H9 (cell line): Measurements from ENCODE around the gene NFE2L2. TPM values are rescaled to one million over a fixed set of nuclear protein-coding genes. Genes with fewer than 3 reads are reported as not detected.

ENCODE experiments used
- DNase-seq: peaks from one replicate; pipeline ENCODE4 v3.0.0-alpha.2; 2017
- H2AFZ ChIP-seq: one replicate; pipeline ENCODE4 v1.6.1; 2013; ENCODE audit warnings: mild to moderate bottlenecking, low read length, control low read depth, moderate library complexity
- H2AK5ac ChIP-seq: 2 replicates; pipeline ENCODE4 v1.6.1; 2013; ENCODE audit warnings: low read length, control low read depth, mixed read lengths; ENCODE audit not compliant: insufficient read length
- H2BK120ac ChIP-seq: one replicate; pipeline ENCODE4 v1.6.1; 2013; ENCODE audit warnings: low read depth, mild to moderate bottlenecking, low read length, control low read depth, inconsistent platforms; ENCODE audit not compliant: poor library complexity, severe bottlenecking
- H2BK12ac ChIP-seq: 2 replicates; pipeline ENCODE4 v1.6.1; 2013; ENCODE audit warnings: low read length, control low read depth, mixed read lengths, low read depth; ENCODE audit not compliant: insufficient read length
- H2BK15ac ChIP-seq: 2 replicates; pipeline ENCODE4 v1.6.1; 2013; ENCODE audit warnings: low read depth, low read length, control low read depth
- H2BK20ac ChIP-seq: one replicate; pipeline ENCODE4 v1.6.1; 2013; ENCODE audit warnings: low read depth, mild to moderate bottlenecking, low read length, control low read depth, inconsistent platforms; ENCODE audit not compliant: poor library complexity, severe bottlenecking
- H2BK5ac ChIP-seq: 2 replicates; pipeline ENCODE4 v1.6.1; 2013; ENCODE audit warnings: low read length, control low read depth, mixed read lengths; ENCODE audit not compliant: insufficient read length
- H3K14ac ChIP-seq: 2 replicates; pipeline ENCODE4 v1.6.1; 2013; ENCODE audit warnings: low read length, control low read depth; ENCODE audit not compliant: insufficient read depth
- H3K18ac ChIP-seq: 2 replicates; pipeline ENCODE4 v1.6.1; 2013; ENCODE audit warnings: low read depth, mild to moderate bottlenecking, mixed read lengths, low read length, control low read depth; ENCODE audit not compliant: insufficient read length
- H3K23ac ChIP-seq: 2 replicates; pipeline ENCODE4 v1.6.1; 2013; ENCODE audit warnings: low read length, control low read depth, mixed read lengths, low read depth; ENCODE audit not compliant: insufficient read length
- H3K23me2 ChIP-seq: 2 replicates; pipeline ENCODE4 v1.6.1; 2013; ENCODE audit warnings: low read depth, mild to moderate bottlenecking, mixed read lengths, low read length, control low read depth; ENCODE audit not compliant: insufficient read length, poor library complexity, severe bottlenecking
- H3K27ac ChIP-seq: 2 replicates; pipeline ENCODE4 v1.5.1; 2013; ENCODE audit warnings: low read length, control low read depth, mixed read lengths, low read depth; ENCODE audit not compliant: insufficient read length
- H3K27me3 ChIP-seq: 2 replicates; pipeline ENCODE4 v1.6.1; 2013; ENCODE audit warnings: low read length, control low read depth, inconsistent platforms; ENCODE audit not compliant: insufficient read depth
- H3K4ac ChIP-seq: 2 replicates; pipeline ENCODE4 v1.6.1; 2013; ENCODE audit warnings: low read depth, mild to moderate bottlenecking, control low read depth, inconsistent platforms, low read length, moderate library complexity
- H3K4me1 ChIP-seq: 2 replicates; pipeline ENCODE4 v1.6.1; 2013; ENCODE audit warnings: low read length, control low read depth, inconsistent platforms; ENCODE audit not compliant: insufficient read depth
- H3K4me2 ChIP-seq: 2 replicates; pipeline ENCODE4 v1.6.1; 2013; ENCODE audit warnings: low read length, control low read depth, mixed read lengths; ENCODE audit not compliant: insufficient read length, insufficient read depth
- H3K56ac ChIP-seq: 2 replicates; pipeline ENCODE4 v1.6.1; 2013; ENCODE audit warnings: low read depth, mild to moderate bottlenecking, mixed read lengths, low read length, control low read depth; ENCODE audit not compliant: insufficient read length
- H3K79me1 ChIP-seq: 2 replicates; pipeline ENCODE4 v1.6.1; 2013; ENCODE audit warnings: low read depth, mild to moderate bottlenecking, moderate library complexity, low read length, control low read depth, inconsistent platforms; ENCODE audit not compliant: insufficient read depth, poor library complexity, severe bottlenecking
- H3K79me2 ChIP-seq: 2 replicates; pipeline ENCODE4 v1.6.1; 2013; ENCODE audit warnings: low read length, control low read depth, inconsistent platforms; ENCODE audit not compliant: insufficient read depth
- H3K9ac ChIP-seq: 2 replicates; pipeline ENCODE4 v1.6.1; 2013; ENCODE audit warnings: low read length, control low read depth, mixed read lengths; ENCODE audit not compliant: insufficient read length; ENCODE audit errors: extremely low read depth
- H3K9me3 ChIP-seq: one replicate; pipeline ENCODE4 v1.6.1; 2013; ENCODE audit warnings: low read depth, low read length, inconsistent platforms; ENCODE audit not compliant: control insufficient read depth
- H3T11ph ChIP-seq: one replicate; pipeline ENCODE4 v1.6.1; 2013; ENCODE audit warnings: mild to moderate bottlenecking, low read length, control low read depth, inconsistent platforms
- H4K20me1 ChIP-seq: one replicate; pipeline ENCODE4 v1.6.1; 2013; ENCODE audit not compliant: control insufficient read depth, insufficient read length, insufficient read depth
- H4K5ac ChIP-seq: 2 replicates; pipeline ENCODE4 v1.6.1; 2013; ENCODE audit warnings: low read depth, mild to moderate bottlenecking, mixed read lengths, low read length, control low read depth; ENCODE audit not compliant: insufficient read length
- H4K8ac ChIP-seq: replicated peaks from 2 replicates; pipeline ENCODE4 v1.6.1; 2013; ENCODE audit warnings: low read length, control low read depth, mixed read lengths, low read depth; ENCODE audit not compliant: insufficient read length
- H4K91ac ChIP-seq: 2 replicates; pipeline ENCODE4 v1.6.1; 2013; ENCODE audit warnings: low read depth, mild to moderate bottlenecking, moderate library complexity, mixed read lengths, low read length, control low read depth; ENCODE audit not compliant: insufficient read length
- H3K27ac Mint-ChIP-seq, 3 experiments: 2 replicates in 2 of 3; 3 replicates in 1 of 3; pipeline ENCODE4 v1.8.0; 2020 to 2021; ENCODE audit warnings: mixed read lengths in 3 of 3, mild to moderate bottlenecking in 1 of 3, moderate library complexity in 1 of 3
- H3K27me3 Mint-ChIP-seq: 2 replicates; pipeline ENCODE4 v1.8.0; 2021; ENCODE audit warnings: low read depth, mild to moderate bottlenecking, moderate library complexity, mixed read lengths
- H3K36me3 Mint-ChIP-seq, 3 experiments: 2 replicates in 2 of 3; 3 replicates in 1 of 3; pipeline ENCODE4 v1.8.0; 2020 to 2021; ENCODE audit warnings: low read depth in 3 of 3, mixed read lengths in 3 of 3; ENCODE audit not compliant: insufficient read depth in 1 of 3
- H3K4me1 Mint-ChIP-seq, 2 experiments: 2 replicates each; pipeline ENCODE4 v1.8.0; 2020; ENCODE audit warnings: mixed read lengths in 2 of 2
- H3K4me3 Mint-ChIP-seq, 2 experiments: 2 replicates in 1 of 2; 3 replicates in 1 of 2; pipeline ENCODE4 v1.8.0; 2020 to 2021; ENCODE audit warnings: mild to moderate bottlenecking in 2 of 2, mixed read lengths in 2 of 2, moderate library complexity in 1 of 2
- H3K9me3 Mint-ChIP-seq, 2 experiments: 2 replicates in 1 of 2; 3 replicates in 1 of 2; pipeline ENCODE4 v1.8.0; 2020; ENCODE audit warnings: mild to moderate bottlenecking in 2 of 2, mixed read lengths in 2 of 2, moderate library complexity in 1 of 2
- WGBS: extraction: QIAGEN DNeasy Blood & Tissue Kit; methylation state at CpG from one replicate; pipeline ENCODE4 v1.1.7; 2013; ENCODE audit warnings: missing lambda C conversion rate, low lambda C conversion rate, mixed read lengths; ENCODE audit not compliant: insufficient read length; ENCODE audit errors: extremely low coverage; 5-methylcytosine and 5-hydroxymethylcytosine counted together
- total RNA-seq: library from RNA; stranded (reverse); gene quantifications from 2 replicates; pipeline ENCODE4 v1.2.1, GENCODE V29; 2021
- TF ChIP-seq, protein P1 (sequence below): fragments of 200-600 bp; sonication (generic); conservative IDR thresholded peaks from 3 replicates; pipeline ENCODE4 v1.8.0; 2021; ENCODE audit warnings: antibody characterized with exemption, mild to moderate bottlenecking

Gene NFE2L2
- total RNA-seq, 1 experiment from 2014 or later = 42.5 TPM

DNA sequence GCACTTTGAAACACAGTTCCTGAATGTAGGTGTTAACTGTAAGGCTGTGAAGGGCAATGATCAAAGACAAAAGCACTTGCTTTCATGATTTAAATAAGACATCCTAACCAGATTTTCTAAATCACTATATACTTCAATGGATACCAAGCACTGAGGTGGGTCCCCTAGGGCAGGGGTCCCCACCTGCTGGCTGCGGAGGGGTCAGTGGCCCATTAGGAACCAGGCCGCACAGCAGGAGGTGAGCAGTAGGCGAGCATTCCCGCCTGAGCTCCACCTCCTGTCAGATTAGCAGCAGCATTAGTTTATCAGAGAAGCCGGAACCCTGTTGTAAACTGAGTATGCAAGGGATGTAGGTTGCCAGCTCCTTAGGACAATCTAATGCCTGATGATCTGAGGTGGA is 7.1 kb downstream of the NFE2L2 start:
- H3K4me2 ChIP-seq = no peak overlapping the region

More for the DNA sequence above, 7.1 kb downstream of the NFE2L2 start:
- no peak overlapping the region for H3K18ac ChIP-seq
- H3K9ac ChIP-seq = no peak overlapping the region
- no peak overlapping the region for H2BK12ac ChIP-seq
- no peak overlapping the region for H4K5ac ChIP-seq
- no peak overlapping the region for H3K4me3 Mint-ChIP-seq
- peaks cover 5% of the 10 kb centered on the region for H3K9me3 ChIP-seq
- no peaks in the 10 kb centered on the region for H3K27me3 ChIP-seq
- H4K20me1 ChIP-seq = no peaks in the 10 kb centered on the region
- H4K8ac ChIP-seq = no peak overlapping the region
- no peak overlapping the region for H3K56ac ChIP-seq
- peaks cover 6% of the 10 kb centered on the region for H3K79me1 ChIP-seq
- no peak overlapping the region for H2BK120ac ChIP-seq
- no peak overlapping the region for H4K91ac ChIP-seq
- DNase-seq = no peak
- H3K27ac ChIP-seq = no peak overlapping the region
- H3K4me1 Mint-ChIP-seq = peaks cover 54 to 58% of the 10 kb centered on the region in 2 experiments
- H3K27me3 Mint-ChIP-seq = no peaks in the 10 kb centered on the region
- H3K27ac Mint-ChIP-seq = 0 out of 7 replicates have a peak overlapping the region, but pooled peaks of 1 of the 3 experiments have one; percentile 16
- no peak overlapping the region for H2BK5ac ChIP-seq
- TF ChIP-seq, protein P1, sequence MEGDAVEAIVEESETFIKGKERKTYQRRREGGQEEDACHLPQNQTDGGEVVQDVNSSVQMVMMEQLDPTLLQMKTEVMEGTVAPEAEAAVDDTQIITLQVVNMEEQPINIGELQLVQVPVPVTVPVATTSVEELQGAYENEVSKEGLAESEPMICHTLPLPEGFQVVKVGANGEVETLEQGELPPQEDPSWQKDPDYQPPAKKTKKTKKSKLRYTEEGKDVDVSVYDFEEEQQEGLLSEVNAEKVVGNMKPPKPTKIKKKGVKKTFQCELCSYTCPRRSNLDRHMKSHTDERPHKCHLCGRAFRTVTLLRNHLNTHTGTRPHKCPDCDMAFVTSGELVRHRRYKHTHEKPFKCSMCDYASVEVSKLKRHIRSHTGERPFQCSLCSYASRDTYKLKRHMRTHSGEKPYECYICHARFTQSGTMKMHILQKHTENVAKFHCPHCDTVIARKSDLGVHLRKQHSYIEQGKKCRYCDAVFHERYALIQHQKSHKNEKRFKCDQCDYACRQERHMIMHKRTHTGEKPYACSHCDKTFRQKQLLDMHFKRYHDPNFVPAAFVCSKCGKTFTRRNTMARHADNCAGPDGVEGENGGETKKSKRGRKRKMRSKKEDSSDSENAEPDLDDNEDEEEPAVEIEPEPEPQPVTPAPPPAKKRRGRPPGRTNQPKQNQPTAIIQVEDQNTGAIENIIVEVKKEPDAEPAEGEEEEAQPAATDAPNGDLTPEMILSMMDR = no peak
- H3K36me3 Mint-ChIP-seq = peaks cover 16 to 24% (median 21%) of the 10 kb centered on the region in 3 experiments
- no peak overlapping the region for H2BK15ac ChIP-seq
- no peak overlapping the region for H3K4ac ChIP-seq
- no peak overlapping the region for H2AFZ ChIP-seq
- H3K23me2 ChIP-seq = no peaks in the 10 kb centered on the region
- no peak overlapping the region for H2BK20ac ChIP-seq
- H3K79me2 ChIP-seq = peaks cover 53% of the 10 kb centered on the region; the same call in 1 of the 2 replicates
- H3T11ph ChIP-seq = no peak overlapping the region
- H2AK5ac ChIP-seq = no peak overlapping the region
- no peak overlapping the region for H3K23ac ChIP-seq
- H3K9me3 Mint-ChIP-seq = peaks cover 19% of the 10 kb centered on the region in 2 experiments
- H3K14ac ChIP-seq = no peak overlapping the region
- H3K4me1 ChIP-seq = peaks cover 2% of the 10 kb centered on the region; the same call in 1 of the 2 replicates
- no CpG with 5 or more reads among the region's 5 CpGs for WGBS
